BE2C (cell line): Measurements from ENCODE around the gene RNGTT.

Source experiments
- DNase-seq: peaks from one replicate; pipeline ENCODE4 v3.0.0-alpha.2; 2020
- H3K27me3 ChIP-seq: fragments of 250-450 bp; sonication (Bioruptor Pico); 2 replicates; pipeline ENCODE4 v1.5.1; 2020; ENCODE audit warnings: mild to moderate bottlenecking
- H3K36me3 ChIP-seq: fragments of 250-450 bp; sonication (Bioruptor Pico); 2 replicates; pipeline ENCODE4 v1.5.1; 2020; ENCODE audit warnings: mild to moderate bottlenecking
- H3K4me1 ChIP-seq: fragments of 250-450 bp; sonication (Bioruptor Pico); 2 replicates; pipeline ENCODE4 v1.5.1; 2020
- H3K4me3 ChIP-seq: 2 replicates; pipeline ENCODE4 v1.5.1; 2011; ENCODE audit warnings: low read depth, low read length
- H3K9me3 ChIP-seq: fragments of 250-450 bp; sonication (Bioruptor Pico); 2 replicates; pipeline ENCODE4 v1.5.1; 2020
- TF ChIP-seq, protein P1 (sequence below): IDR thresholded peaks from 2 replicates; pipeline ENCODE4 v1.5.1; 2012; ENCODE audit warnings: mild to moderate bottlenecking, low read depth, low read length

Gene RNGTT

DNA sequence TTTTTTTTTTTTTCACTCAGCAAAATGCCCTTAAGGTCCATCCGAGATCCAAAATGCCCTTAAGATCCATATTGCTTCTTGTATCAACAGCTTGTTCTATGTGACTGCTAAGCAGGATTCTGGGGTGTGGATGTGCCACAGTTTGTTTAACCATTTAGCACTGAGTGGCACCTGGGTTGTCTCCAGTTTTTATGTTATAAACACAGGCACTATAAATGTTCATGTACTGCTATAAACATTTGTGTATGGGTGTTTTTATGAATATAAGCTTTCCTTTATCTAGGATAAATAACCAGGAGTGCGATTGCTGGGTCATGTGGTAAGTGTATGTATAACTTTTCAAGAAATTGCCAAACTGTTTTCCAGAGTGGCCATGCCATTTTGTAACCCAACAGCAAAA is 386.0 kb downstream of the RNGTT start:
- no peak overlapping the region for H3K4me3 ChIP-seq
- no peaks in the 10 kb centered on the region for H3K9me3 ChIP-seq
- TF ChIP-seq, protein P1, sequence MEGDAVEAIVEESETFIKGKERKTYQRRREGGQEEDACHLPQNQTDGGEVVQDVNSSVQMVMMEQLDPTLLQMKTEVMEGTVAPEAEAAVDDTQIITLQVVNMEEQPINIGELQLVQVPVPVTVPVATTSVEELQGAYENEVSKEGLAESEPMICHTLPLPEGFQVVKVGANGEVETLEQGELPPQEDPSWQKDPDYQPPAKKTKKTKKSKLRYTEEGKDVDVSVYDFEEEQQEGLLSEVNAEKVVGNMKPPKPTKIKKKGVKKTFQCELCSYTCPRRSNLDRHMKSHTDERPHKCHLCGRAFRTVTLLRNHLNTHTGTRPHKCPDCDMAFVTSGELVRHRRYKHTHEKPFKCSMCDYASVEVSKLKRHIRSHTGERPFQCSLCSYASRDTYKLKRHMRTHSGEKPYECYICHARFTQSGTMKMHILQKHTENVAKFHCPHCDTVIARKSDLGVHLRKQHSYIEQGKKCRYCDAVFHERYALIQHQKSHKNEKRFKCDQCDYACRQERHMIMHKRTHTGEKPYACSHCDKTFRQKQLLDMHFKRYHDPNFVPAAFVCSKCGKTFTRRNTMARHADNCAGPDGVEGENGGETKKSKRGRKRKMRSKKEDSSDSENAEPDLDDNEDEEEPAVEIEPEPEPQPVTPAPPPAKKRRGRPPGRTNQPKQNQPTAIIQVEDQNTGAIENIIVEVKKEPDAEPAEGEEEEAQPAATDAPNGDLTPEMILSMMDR: no peak
- no peaks in the 10 kb centered on the region for H3K36me3 ChIP-seq
- peaks cover 13% of the 10 kb centered on the region for H3K27me3 ChIP-seq
- no peak for DNase-seq
- no peaks in the 10 kb centered on the region for H3K4me1 ChIP-seq

DNA sequence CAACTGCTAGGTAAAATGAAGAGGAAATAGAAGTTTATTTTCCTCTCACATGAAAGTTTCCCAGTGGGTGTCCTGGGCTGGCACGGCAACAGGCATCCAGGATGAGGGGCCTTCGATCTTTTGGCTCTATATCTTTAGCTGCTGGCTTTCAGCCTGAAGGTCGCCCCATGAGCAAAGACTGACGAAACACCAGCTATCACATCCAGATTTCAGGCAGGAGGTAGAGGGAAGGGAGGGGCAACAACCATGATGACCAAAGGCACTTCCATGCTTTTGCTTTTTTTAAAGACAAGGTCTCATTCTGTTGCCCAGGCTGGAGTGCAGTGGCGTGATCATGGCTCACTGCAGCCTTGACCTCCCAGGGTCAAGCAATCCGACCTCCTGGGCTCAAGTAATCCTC is 387.9 kb downstream of the RNGTT start:
- Histone ChIP-seq H3K4me3 (no peak overlapping the region), H3K27me3 (peaks cover 13% of the 10 kb centered on the region), H3K4me1 (no peaks in the 10 kb centered on the region), H3K36me3 (no peaks in the 10 kb centered on the region), H3K9me3 (no peaks in the 10 kb centered on the region)
- TF ChIP-seq, protein P1: no peak
- DNase-seq: no peak

DNA sequence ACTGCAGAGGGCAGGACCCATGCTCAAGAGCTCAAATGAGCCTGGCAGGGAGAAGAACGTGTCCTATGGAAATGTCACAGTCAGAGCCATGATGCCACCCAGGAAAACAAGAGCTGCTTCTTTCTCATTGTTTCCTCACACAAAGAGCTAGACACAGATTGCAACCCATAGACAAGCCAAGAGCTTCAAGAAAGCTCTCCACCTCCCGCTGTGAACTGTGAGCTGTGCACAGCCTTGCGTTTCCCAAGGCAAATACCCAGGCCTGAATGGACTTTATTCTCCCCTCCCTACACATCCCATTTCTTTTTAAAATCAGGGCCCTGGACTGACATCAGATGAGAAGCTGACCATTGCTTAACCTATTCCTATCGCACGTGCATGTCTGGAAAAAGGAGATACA is 388.8 kb downstream of the RNGTT start:
- DNase-seq: no peak
- TF ChIP-seq, protein P1: no peak
- Histone ChIP-seq H3K36me3 (no peaks in the 10 kb centered on the region), H3K4me3 (no peak overlapping the region), H3K27me3 (peaks cover 10% of the 10 kb centered on the region), H3K9me3 (no peaks in the 10 kb centered on the region), H3K4me1 (no peaks in the 10 kb centered on the region)

DNA sequence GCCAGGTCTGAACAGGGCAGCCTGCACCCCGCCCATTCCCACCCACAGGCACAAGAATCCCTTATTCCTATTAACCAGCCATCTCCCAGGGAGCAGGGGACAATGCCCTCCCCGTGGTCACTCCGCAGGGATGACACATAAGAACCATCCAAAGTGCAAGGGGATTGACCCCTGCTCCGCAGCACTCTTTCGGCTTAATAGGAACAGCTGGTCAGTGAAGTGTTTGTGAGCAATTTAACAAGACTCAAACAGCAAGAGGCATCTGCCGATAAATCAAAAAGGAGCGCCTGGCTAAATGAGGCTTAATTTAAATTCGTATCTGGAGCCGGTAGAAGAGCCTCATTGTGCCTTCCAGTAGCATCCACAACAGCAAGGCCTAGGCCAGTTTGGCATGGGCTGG is 389.4 kb downstream of the RNGTT start:
- no peaks in the 10 kb centered on the region for H3K9me3 ChIP-seq
- no peak overlapping the region for H3K4me3 ChIP-seq
- no peaks in the 10 kb centered on the region for H3K36me3 ChIP-seq
- H3K27me3 ChIP-seq: peaks cover 10% of the 10 kb centered on the region
- no peak for DNase-seq
- no peaks in the 10 kb centered on the region for H3K4me1 ChIP-seq
- TF ChIP-seq, protein P1: no peak

DNA sequence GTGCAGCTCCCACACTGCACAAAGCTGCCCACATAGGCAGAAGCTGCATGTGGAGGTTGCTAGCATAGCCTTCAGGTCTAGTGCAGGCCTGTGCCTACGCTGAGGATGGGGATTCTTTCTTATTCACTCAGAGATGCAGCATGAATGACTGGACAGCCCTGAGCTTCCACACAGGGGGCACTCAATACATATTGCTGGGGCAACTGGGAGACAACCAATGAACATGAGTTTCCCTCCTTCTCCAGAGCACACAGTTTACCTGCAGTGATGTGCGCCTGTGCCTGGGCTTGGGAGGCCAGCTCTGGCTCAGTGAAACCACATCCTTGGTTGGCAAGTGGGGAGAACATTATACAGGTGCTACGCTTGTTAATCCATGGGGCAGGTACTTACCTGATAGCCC is 389.9 kb downstream of the RNGTT start:
- H3K4me3 ChIP-seq: no peak overlapping the region
- no peaks in the 10 kb centered on the region for H3K9me3 ChIP-seq
- no peaks in the 10 kb centered on the region for H3K4me1 ChIP-seq
- H3K27me3 ChIP-seq: peaks cover 8% of the 10 kb centered on the region
- no peak for DNase-seq
- no peaks in the 10 kb centered on the region for H3K36me3 ChIP-seq
- TF ChIP-seq, protein P1: no peak

DNA sequence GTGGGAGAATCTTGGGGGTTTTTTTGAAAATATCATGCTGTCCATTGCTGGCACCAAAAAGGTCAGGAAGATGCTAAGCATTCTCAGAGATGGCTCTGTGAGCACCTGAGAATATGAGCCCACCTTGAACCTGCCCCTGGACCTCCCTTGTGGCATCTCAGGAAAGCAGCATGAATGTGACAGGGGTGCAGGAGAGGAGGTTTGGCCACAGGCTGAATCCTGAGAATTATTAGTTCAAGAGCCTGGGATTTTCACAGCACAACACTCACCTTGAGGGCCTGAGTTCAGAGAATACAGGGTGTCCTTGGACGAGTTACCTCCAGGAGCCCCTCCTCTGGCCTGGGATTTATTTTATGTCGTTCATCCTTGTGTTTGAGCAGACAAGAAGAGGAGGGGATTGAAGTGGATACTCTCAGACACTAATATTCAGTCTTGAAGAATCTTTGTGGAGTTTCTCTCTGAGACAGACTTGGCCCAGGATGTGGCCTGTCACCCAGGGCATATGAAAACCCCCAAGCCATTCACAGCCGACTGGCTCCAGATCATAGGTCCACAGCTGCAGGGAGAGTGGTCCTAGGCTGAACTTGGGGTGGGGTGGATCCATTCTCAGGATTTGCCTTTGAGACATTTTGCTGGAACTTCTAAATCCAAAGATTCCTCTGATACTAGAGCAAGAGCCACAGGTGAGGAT is 390.8 kb downstream of the RNGTT start:
- no peaks in the 10 kb centered on the region for H3K9me3 ChIP-seq
- peaks cover 2% of the 10 kb centered on the region; the same call in 1 of the 2 replicates for H3K27me3 ChIP-seq
- H3K4me1 ChIP-seq: no peaks in the 10 kb centered on the region
- TF ChIP-seq, protein P1: no peak
- no peak overlapping the region for H3K4me3 ChIP-seq
- H3K36me3 ChIP-seq: no peaks in the 10 kb centered on the region
- DNase-seq: no peak
